Putamen (tissue), 1 donor: Measurements from ENCODE around the gene TK2.
"Not testable (repeated sequence)": the region's sequence is repeated elsewhere in the genome, so short reads cannot be mapped to it uniquely, and the experiment has no call there.

Source experiments
- DNase-seq: peaks from one replicate; pipeline ENCODE4 v3.0.0-alpha.2; 2016; ENCODE audit warnings: low spot score

The TK2 gene

GRCh38 chr16:66549284-66550131 lies at the start of gene TK2:
Gene TK2 (minus strand): TSS chr16:66550122. CDS start chr16:66550061, 61 bp downstream.
- DNase-seq = peak; percentile 58

GRCh38 chr16:66598111-66598510 lies 48.2 kb upstream of the TK2 start:
- DNase-seq = no peak

DNA sequence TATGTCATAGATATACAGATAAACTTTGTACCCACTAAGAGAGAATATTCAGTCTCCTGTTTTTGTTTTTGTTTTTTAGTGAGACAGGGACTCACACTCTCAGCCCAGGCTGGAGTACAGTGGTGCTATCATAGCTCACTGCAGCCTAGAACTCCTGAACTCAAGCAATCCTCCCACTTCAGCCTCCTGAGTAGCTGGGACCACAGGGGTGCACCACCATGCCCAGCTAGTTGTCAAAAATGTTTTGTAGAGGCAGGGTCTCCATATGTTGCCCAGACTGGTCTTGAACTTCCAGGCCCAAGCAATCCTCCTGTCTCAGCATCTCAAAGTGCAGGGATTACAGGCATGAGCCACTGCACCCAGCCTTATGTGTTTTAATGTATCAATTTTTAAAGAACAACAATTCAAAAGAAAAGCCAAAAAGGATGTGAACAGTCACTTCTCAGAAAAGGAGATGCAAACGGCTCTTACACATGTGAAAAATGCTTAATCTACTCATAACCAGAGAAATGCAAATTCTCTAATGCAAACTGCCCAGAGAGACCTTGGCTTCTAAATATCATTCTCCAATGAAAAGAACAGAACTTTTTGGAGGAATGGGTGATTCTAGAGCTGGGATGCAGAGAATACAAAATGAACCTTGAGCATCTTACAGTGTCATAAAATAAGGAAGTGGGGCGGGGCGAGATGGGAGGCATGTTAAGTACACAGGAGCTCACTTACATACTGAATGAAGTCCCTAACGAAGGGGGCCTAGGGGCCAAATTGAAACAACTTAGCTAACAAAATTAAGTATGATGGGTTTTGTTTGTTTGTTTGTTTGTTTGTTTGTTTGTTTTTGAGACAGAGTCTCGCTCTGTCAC lies 47.3 kb upstream of the TK2 start:
- DNase-seq = no peak

DNA sequence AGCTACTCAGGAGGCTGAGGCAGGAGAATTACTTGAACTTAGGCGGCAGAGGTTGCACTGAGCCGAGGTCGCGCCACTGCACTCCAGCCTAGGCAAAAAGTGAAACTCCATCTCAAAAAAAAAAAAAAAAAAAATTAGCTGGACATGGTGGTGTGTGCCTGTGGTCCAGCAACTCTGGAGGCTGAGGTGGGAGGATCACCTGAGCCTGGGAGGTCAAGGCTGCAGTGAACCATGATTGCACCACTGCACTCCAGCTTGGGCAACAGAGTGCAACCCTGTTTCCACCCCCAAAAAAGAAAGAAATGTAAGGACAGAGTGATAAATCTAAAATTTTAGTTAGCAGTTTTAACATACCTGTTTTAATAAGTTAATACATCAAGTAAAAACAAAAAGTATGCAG lies 46.6 kb upstream of the TK2 start:
- DNase-seq = not testable (repeated sequence)

- no peak for DNase-seq
Observed at GRCh38 chr16:66594739-66595138, 44.8 kb upstream of the TK2 start.

DNA sequence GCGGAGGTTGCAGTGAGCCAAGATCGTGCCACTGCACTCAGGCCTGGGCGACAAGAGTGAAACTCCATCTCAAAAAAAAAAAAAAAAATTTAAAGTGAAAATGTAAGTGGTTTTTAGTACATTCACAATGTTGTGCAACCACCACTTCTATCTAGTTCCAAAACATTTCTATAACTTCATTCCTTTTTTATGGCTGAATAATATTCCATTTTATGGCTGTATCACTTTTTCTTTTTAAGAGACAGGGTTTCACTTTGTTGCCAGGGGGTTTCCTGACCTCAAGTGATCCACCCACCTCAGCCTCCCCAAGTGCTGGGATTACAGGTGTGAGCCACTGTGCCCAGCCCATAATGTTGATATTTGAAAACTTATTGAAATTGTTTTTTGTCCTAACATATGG lies 42.9 kb upstream of the TK2 start:
- DNase-seq = no peak

DNA sequence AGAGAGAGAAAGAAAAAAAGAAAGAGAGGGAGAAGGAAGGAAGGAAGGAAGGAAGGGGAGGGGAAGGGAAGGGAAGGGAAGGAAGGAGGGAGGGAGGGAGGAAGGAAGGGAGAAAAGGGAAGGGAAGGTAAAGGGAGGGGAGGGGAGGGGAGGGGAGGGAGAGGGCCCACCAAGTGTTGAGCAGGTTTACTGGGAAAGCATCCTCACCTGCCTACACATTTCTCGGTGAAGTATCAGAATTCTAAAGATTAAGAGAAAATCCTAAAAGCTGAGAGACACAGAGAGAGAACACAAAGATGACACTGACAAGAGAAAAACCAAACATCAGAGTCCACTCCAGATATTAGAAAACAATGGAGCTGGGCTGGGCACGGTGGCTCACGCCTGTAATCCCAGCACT lies 42.3 kb upstream of the TK2 start:
- DNase-seq = no peak

DNA sequence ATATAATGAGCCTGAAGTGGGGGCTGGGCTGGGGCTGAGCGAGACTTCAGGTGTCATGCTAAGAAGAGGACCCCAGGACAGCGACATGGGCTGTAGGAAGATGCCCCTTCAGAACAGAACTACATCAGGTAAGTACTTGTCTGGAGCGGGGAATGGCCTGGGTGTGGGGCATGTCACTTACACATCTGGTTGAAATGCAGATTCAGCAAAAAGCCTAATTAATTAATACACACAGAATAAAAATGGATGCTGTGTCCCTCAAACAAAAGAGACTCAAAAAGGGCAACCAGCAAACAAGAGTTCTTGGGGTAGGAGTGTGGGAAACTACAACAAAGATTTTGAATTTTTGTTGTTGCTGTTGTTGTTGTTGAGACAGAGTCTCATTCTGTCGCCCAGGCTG lies 41.1 kb upstream of the TK2 start:
- no peak for DNase-seq

DNA sequence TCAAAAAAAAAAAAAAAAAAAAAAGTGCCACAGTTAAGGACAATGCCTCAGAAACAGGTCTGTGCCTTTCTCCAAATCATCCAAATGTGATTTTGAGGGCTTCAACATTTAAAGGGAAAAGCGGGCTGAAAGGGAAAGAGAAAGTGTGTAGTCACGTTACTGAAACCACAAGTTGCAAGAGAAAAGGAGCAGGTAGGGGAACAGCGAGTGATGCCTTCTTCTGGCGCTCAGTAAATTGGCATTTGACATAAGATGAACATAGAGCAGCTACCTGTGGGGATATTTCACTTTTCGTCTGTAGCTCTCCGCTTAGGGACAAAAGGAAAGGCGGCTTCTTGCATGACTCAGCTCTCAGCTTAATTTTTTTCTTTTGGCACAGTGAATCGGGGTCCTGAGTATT lies 40.4 kb upstream of the TK2 start:
- DNase-seq = no peak

DNA sequence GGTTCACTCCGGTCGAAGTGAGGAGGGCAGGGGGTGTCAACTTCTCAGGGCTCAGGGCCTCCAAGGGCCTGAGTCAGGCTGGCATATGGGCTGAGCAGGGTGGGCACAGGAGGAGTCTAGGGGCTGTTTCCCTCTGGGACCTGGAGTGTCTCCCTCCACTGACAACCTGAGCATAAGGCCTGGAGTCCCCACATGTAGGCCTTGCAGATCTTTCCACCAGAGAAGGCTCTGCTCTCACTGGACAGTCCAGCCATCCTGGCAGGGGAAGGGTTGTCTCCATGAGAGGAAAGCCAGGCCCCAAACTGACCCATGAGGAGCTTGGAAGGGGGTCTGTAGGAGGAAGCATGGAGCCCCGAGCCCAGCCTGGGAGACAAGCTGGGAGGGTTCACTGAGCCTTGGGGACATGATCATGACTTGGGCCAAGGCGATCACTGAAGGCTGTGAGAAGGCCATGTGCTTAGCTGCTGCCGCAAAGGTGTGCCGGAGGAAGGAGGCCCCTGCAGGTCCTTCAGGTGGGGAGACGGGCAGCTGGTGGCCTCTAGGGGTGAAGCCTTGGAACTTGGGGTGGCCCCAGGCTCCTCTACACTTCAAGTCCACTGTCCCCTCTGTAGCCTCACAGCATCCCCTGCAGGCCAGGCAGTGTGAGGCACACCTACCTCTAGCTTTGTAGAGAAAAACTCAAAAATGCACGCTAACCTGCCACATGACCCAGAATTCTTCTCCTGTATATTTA lies 39.2 kb upstream of the TK2 start:
- no peak for DNase-seq

DNA sequence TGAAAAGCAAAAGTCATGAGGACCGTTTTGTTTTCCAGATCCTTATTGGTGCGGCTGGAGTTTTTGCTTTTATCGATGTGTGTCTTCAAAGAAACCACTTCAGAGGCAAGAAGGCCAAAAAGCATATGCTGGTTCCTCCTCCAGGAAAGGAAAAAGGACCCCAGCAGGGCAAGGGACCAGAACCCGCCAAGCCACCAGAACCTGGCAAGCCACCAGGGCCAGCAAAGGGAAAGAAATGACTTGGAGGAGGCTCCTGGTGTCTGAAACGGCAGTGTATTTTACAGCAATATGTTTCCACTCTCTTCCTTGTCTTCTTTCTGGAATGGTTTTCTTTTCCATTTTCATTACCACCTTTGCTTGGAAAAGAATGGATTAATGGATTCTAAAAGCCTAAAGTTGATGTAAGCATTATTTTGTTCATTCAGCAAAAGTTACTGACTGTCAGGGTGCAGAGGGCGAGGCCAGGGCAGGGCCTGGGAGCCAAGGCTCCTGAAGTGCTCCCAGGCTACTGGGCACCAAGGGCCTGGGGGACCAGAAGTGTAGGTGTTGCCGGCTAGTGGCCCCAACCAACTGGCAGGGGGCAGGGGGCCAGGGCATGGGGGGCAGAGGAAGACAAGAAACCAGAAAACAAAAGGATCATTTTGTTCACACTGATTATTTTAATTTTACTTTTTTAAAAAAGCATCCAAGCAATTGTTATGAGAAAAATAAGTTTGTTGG lies 38.1 kb upstream of the TK2 start:
- DNase-seq = no peak

GRCh38 chr16:66585481-66586239 lies 35.7 kb upstream of the TK2 start:
- DNase-seq = no peak

DNA sequence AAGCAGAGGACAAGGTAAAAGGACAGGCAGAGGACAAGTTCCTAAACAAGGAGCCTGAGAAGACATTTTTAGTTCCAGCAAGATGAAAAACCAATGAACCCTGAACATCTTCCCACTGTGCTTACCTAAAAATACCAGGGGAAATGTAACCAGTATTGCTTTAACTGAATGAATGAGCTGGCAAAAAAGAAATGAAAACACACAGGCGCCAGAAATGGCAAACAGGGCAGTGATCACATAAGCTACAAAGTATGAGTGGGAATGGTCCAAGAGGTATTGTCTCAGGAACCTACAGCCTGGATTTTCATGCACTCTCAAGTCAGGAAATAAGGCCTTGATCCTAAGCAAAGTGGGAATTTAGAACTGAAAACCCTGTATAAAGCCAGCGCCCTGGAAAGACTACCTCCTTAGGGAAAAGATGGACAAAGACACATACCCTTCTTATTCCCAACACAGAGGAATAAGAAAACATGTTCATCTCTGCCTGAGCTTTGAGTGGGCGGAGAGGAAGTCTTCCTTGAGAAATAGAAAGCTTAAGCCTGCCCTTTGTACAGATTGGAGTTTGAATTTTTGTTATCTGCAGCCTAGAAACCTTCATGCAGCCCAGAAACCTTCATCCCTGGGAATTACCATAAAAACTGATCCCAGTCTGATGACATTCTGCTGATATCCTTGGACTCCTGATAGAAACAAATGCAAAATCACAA lies 31.5 kb upstream of the TK2 start:
- DNase-seq = no peak

DNA sequence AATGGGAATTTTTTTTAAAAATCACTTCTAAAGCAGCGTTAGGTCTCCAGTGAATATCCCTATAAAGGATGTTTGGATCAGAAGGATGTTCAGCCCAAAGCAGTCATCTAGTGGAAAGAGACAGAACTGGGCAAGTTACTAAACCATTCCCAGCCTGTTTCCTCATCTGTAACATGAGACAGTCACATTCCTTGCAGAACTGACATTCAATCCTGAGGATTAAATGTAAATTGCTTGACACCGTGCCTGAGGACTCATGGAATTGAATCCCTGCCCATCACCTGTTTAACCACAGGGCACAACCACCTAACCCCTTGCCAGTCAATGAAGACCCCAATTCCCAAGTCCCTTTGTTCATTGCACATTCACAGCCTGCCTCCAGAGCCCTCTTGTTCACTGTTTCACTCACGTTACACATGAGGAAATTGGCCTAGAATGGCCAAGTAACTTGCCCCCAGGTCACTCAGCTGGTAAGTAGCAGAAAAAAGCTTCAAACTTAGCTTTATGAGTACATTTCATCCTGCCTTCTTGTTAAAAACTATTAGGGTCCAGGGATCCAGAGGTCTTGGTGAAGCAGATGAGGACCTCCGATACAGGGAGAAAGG lies 30.8 kb upstream of the TK2 start:
- DNase-seq = no peak

- no peak for DNase-seq
Observed at GRCh38 chr16:66578651-66579531, 29.0 kb upstream of the TK2 start, which contains the start of gene CMTM2. Gene CMTM2 (plus strand): TSS chr16:66579463. CDS start chr16:66579608, 145 bp downstream.

DNA sequence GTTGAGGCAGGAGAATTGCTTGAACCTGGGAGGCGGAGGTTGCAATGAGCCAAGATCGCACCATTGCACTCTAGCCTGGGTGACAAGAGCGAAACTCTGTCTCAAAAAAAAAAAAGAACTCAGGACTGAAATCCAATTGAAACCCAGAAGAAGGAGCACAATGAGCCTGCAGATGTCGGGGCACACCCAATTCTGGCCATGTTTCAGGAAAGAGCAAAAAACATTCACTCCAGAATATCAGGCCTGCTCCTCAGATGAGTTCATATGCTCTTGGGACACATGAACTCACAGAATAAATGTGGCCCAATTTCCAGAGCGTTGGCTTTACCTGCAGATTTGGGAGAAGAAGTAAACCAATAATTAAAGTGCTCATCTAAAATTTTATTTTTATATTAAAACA lies 26.4 kb upstream of the TK2 start:
- no peak for DNase-seq

GRCh38 chr16:66575060-66575459 lies 25.1 kb upstream of the TK2 start:
- DNase-seq = no peak

DNA sequence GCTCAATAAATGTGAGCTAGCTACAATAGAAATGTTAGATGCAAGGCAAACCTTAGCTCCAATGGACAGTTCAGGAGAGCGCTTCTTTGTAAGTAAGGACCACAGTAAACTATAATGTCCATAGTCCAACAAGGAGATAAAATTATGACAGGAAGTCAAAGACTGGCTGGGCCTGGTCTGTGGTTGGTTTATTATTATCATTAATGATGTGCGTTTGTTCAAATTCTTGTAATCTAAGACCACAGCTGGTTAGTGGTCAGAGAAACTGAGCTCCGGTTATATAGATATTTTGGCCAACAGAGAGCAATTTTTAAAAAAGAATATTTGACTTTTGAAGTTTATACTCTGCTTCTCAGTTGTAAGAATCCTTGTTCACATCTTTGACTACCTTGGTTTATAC lies 24.6 kb upstream of the TK2 start:
- no peak for DNase-seq

- no peak for DNase-seq
Observed at GRCh38 chr16:66574081-66574480, 24.2 kb upstream of the TK2 start.
